OCI-LY1 (cell line): ENCODE data around the gene CPT1B.

Experiments
- CTCF ChIP-seq: fragments of 200-600 bp; sonication (generic), shearing (Covaris generic); IDR thresholded peaks from 2 replicates; pipeline ENCODE4 v1.5.1; 2017; ENCODE audit warnings: mild to moderate bottlenecking, antibody characterized with exemption, low read length, moderate library complexity, mixed read lengths
- EZH2 ChIP-seq: fragments of 200-600 bp; sonication (generic), shearing (Covaris generic); IDR thresholded peaks from 2 replicates; pipeline ENCODE4 v1.8.0; 2017; ENCODE audit warnings: borderline replicate concordance, mixed run types, mild to moderate bottlenecking, antibody characterized with exemption, low read length, moderate library complexity, mixed read lengths

- TF ChIP-seq CTCF, result no peak
- no peak for TF ChIP-seq EZH2
These were observed 7.4 kb downstream of the CPT1B start for GRCh38 chr22:50570861-50571260.
